SK-N-SH treated with all-trans-retinoic acid at 6 μM for 48 hours (cell line): ENCODE measurements around the gene FCHO1.

Experiments used
- ATAC-seq: fragments of 200-7000 bp; cut with Tn5 transposase; 3 replicates; pipeline ENCODE4 v1.9.1; 2020; ENCODE audit warnings: mild to moderate bottlenecking, moderate library complexity
- ARNTL ChIP-seq: fragments of 450-650 bp; formaldehyde crosslinking; IDR thresholded peaks from 2 replicates; pipeline ENCODE4 v1.5.0; 2020; ENCODE audit warnings: low read depth, mild to moderate bottlenecking, moderate library complexity, borderline replicate concordance
- BACH2 ChIP-seq: fragments of 250-450 bp; sonication (Bioruptor Pico); IDR thresholded peaks from 2 replicates; pipeline ENCODE4 v1.9.0; 2021; ENCODE audit warnings: mild to moderate bottlenecking, borderline replicate concordance
- GLIS3 ChIP-seq: fragments of 250-450 bp; sonication (Bioruptor Pico); IDR thresholded peaks from 2 replicates; pipeline ENCODE4 v1.5.0; 2020; ENCODE audit warnings: mild to moderate bottlenecking, moderate library complexity
- ISL1 ChIP-seq: fragments of 250-450 bp; sonication (Bioruptor Pico); IDR thresholded peaks from 2 replicates; pipeline ENCODE4 v2.1.2; 2022; ENCODE audit warnings: mild to moderate bottlenecking, moderate library complexity
- OSR1 ChIP-seq: fragments of 250-450 bp; sonication (Bioruptor Pico); IDR thresholded peaks from 2 replicates; pipeline ENCODE4 v1.8.0; 2022; ENCODE audit warnings: moderate library complexity, mild to moderate bottlenecking, inconsistent platforms
- PPARA ChIP-seq: fragments of 250-450 bp; sonication (Bioruptor Pico); IDR thresholded peaks from 2 replicates; pipeline ENCODE4 v1.5.0; 2020; ENCODE audit warnings: mild to moderate bottlenecking, borderline replicate concordance
- RARB ChIP-seq: fragments of 250-450 bp; sonication (Bioruptor Pico); IDR thresholded peaks from 2 replicates; pipeline ENCODE4 v1.8.0; 2021; ENCODE audit warnings: mild to moderate bottlenecking, moderate library complexity
- SNAI2 ChIP-seq: fragments of 250-450 bp; sonication (Bioruptor Pico); IDR thresholded peaks from 2 replicates; pipeline ENCODE4 v1.5.0; 2020; ENCODE audit warnings: mild to moderate bottlenecking, moderate library complexity
- TCF4 ChIP-seq: fragments of 250-450 bp; sonication (Bioruptor Pico); IDR thresholded peaks from 2 replicates; pipeline ENCODE4 v1.8.0; 2021; ENCODE audit warnings: mild to moderate bottlenecking, moderate library complexity, borderline replicate concordance
- TOX ChIP-seq: fragments of 250-450 bp; sonication (Bioruptor Pico); IDR thresholded peaks from 2 replicates; pipeline ENCODE4 v1.8.0; 2021; ENCODE audit warnings: mild to moderate bottlenecking, moderate library complexity, borderline replicate concordance
- ZC3H10 ChIP-seq: fragments of 250-450 bp; sonication (Bioruptor Pico); IDR thresholded peaks from 2 replicates; pipeline ENCODE4 v1.5.1; 2021; ENCODE audit warnings: mild to moderate bottlenecking, moderate library complexity
- ZFP3 ChIP-seq: fragments of 250-450 bp; sonication (Bioruptor Pico); IDR thresholded peaks from 2 replicates; pipeline ENCODE4 v1.5.0; 2020; ENCODE audit warnings: mild to moderate bottlenecking, moderate library complexity
- ZFP30 ChIP-seq: fragments of 450-650 bp; formaldehyde crosslinking; IDR thresholded peaks from 2 replicates; pipeline ENCODE4 v1.5.0; 2022; ENCODE audit warnings: mild to moderate bottlenecking, moderate library complexity
- ZNF565 ChIP-seq: fragments of 450-650 bp; formaldehyde crosslinking; conservative IDR thresholded peaks from 2 replicates; pipeline ENCODE4 v1.5.0; 2020; ENCODE audit warnings: low read depth, mild to moderate bottlenecking, moderate library complexity
- ZNF8 ChIP-seq: fragments of 450-650 bp; formaldehyde crosslinking; IDR thresholded peaks from 2 replicates; pipeline ENCODE4 v1.5.0; 2020; ENCODE audit warnings: mild to moderate bottlenecking, moderate library complexity
- TF ChIP-seq, protein P1 (sequence below): fragments of 250-450 bp; sonication (Bioruptor Pico); IDR thresholded peaks from 2 replicates; pipeline ENCODE4 v1.5.1; 2021; ENCODE audit warnings: mild to moderate bottlenecking, moderate library complexity
- TF ChIP-seq, protein P2 (sequence below): fragments of 250-450 bp; sonication (Bioruptor Pico); IDR thresholded peaks from 2 replicates; pipeline ENCODE4 v1.8.0; 2021; ENCODE audit warnings: low read depth, mild to moderate bottlenecking, moderate library complexity, borderline replicate concordance
- TF ChIP-seq, protein P3 (sequence below): fragments of 250-450 bp; sonication (Bioruptor Pico); IDR thresholded peaks from 2 replicates; pipeline ENCODE4 v1.5.1; 2020; ENCODE audit warnings: low read depth, mild to moderate bottlenecking, moderate library complexity
- TF ChIP-seq, protein P4 (sequence below): fragments of 250-450 bp; sonication (Bioruptor Pico); IDR thresholded peaks from 2 replicates; pipeline ENCODE4 v1.5.0; 2020; ENCODE audit warnings: mild to moderate bottlenecking, moderate library complexity
- TF ChIP-seq, protein P5 (sequence below): fragments of 250-450 bp; sonication (Bioruptor Pico); IDR thresholded peaks from 2 replicates; pipeline ENCODE4 v1.8.0; 2020; ENCODE audit warnings: mild to moderate bottlenecking, moderate library complexity, borderline replicate concordance

FCHO1 gene

DNA sequence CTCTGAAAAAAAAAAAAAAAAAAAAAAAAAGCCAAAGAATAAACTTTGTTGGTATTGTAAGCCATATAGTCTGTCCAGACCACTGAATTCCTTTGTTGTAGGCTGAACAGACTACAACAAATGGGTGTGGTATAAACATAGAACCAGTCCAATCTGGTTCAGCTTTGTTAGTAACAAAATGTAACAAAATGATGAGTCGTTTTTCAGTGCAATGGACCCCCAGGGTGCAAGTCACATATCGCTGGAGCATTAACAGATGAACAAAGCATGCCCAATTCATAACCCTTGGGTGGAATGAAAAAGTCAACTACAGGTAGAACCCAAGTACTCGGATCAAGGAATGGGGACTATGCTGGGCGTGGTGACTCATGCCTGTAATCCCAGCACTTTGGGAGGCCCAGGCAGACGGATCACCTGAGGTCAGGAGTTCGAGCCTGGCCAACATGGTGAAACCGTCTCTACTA is 13.6 kb upstream of the FCHO1 start:
- no peak for ATAC-seq
- TF ChIP-seq PPARA (CRISPR knock-in tag), result no peak

DNA sequence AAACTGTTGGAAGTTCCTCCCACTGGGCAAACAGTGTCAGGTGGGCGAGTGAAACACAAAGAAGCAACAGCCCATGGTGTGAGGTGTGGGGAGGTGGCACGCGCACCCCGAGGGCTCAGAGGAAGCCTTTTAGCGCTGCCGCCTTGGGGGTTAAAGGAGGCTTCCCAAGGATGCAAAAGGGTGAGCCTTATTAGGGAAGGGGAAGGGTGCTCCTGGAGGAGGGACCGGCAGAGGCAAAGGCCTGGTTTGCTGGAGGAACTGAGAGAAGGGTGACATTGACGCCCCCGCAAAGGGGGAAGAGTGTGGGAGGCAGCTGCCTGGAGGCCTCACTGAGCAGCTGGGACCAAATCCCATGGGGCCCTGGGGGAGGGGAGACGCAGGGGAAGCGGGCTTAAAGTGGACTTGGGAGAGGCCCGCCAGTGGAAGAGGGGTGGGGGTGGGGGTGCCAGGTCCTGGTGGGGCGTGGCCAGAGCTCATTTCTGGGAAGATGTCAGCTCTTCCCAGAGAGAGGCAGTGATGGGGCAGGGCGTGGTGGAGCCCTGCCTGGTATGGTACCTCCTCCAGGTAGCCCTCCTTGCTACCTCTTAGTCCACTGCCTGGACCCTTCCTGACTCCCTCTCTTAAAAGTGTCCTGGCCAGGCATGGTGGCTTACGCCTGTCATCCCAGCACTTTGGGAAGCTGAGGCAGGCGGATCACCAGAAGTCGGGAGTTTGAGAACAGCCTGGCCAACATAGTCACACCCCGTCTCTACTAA is 12.0 kb upstream of the FCHO1 start:
- ATAC-seq, result no peak
- TF ChIP-seq ARNTL (CRISPR knock-in tag), result no peak
- TF ChIP-seq ZNF565, result no peak
- no peak for TF ChIP-seq SNAI2 (CRISPR knock-in tag)
- no peak for TF ChIP-seq PPARA (CRISPR knock-in tag)
- TF ChIP-seq, protein P1, sequence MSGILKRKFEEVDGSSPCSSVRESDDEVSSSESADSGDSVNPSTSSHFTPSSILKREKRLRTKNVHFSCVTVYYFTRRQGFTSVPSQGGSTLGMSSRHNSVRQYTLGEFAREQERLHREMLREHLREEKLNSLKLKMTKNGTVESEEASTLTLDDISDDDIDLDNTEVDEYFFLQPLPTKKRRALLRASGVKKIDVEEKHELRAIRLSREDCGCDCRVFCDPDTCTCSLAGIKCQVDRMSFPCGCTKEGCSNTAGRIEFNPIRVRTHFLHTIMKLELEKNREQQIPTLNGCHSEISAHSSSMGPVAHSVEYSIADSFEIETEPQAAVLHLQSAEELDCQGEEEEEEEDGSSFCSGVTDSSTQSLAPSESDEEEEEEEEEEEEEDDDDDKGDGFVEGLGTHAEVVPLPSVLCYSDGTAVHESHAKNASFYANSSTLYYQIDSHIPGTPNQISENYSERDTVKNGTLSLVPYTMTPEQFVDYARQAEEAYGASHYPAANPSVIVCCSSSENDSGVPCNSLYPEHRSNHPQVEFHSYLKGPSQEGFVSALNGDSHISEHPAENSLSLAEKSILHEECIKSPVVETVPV, result no peak
- TF ChIP-seq, protein P2, sequence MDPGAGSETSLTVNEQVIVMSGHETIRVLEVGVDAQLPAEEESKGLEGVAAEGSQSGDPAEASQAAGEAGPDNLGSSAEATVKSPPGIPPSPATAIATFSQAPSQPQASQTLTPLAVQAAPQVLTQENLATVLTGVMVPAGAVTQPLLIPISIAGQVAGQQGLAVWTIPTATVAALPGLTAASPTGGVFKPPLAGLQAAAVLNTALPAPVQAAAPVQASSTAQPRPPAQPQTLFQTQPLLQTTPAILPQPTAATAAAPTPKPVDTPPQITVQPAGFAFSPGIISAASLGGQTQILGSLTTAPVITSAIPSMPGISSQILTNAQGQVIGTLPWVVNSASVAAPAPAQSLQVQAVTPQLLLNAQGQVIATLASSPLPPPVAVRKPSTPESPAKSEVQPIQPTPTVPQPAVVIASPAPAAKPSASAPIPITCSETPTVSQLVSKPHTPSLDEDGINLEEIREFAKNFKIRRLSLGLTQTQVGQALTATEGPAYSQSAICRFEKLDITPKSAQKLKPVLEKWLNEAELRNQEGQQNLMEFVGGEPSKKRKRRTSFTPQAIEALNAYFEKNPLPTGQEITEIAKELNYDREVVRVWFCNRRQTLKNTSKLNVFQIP (CRISPR knock-in tag), result no peak
- no peak for TF ChIP-seq ZFP3 (CRISPR knock-in tag)
- no peak for TF ChIP-seq ZFP30 (CRISPR knock-in tag)
- TF ChIP-seq, protein P3, sequence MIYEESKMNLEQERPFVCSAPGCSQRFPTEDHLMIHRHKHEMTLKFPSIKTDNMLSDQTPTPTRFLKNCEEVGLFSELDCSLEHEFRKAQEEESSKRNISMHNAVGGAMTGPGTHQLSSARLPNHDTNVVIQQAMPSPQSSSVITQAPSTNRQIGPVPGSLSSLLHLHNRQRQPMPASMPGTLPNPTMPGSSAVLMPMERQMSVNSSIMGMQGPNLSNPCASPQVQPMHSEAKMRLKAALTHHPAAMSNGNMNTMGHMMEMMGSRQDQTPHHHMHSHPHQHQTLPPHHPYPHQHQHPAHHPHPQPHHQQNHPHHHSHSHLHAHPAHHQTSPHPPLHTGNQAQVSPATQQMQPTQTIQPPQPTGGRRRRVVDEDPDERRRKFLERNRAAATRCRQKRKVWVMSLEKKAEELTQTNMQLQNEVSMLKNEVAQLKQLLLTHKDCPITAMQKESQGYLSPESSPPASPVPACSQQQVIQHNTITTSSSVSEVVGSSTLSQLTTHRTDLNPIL (CRISPR knock-in tag), result no peak
- TF ChIP-seq, protein P4, sequence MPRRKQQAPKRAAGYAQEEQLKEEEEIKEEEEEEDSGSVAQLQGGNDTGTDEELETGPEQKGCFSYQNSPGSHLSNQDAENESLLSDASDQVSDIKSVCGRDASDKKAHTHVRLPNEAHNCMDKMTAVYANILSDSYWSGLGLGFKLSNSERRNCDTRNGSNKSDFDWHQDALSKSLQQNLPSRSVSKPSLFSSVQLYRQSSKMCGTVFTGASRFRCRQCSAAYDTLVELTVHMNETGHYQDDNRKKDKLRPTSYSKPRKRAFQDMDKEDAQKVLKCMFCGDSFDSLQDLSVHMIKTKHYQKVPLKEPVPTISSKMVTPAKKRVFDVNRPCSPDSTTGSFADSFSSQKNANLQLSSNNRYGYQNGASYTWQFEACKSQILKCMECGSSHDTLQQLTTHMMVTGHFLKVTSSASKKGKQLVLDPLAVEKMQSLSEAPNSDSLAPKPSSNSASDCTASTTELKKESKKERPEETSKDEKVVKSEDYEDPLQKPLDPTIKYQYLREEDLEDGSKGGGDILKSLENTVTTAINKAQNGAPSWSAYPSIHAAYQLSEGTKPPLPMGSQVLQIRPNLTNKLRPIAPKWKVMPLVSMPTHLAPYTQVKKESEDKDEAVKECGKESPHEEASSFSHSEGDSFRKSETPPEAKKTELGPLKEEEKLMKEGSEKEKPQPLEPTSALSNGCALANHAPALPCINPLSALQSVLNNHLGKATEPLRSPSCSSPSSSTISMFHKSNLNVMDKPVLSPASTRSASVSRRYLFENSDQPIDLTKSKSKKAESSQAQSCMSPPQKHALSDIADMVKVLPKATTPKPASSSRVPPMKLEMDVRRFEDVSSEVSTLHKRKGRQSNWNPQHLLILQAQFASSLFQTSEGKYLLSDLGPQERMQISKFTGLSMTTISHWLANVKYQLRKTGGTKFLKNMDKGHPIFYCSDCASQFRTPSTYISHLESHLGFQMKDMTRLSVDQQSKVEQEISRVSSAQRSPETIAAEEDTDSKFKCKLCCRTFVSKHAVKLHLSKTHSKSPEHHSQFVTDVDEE (CRISPR knock-in tag), result no peak
- no peak for TF ChIP-seq GLIS3
- TF ChIP-seq RARB (CRISPR knock-in tag), result no peak
- TF ChIP-seq, protein P5, sequence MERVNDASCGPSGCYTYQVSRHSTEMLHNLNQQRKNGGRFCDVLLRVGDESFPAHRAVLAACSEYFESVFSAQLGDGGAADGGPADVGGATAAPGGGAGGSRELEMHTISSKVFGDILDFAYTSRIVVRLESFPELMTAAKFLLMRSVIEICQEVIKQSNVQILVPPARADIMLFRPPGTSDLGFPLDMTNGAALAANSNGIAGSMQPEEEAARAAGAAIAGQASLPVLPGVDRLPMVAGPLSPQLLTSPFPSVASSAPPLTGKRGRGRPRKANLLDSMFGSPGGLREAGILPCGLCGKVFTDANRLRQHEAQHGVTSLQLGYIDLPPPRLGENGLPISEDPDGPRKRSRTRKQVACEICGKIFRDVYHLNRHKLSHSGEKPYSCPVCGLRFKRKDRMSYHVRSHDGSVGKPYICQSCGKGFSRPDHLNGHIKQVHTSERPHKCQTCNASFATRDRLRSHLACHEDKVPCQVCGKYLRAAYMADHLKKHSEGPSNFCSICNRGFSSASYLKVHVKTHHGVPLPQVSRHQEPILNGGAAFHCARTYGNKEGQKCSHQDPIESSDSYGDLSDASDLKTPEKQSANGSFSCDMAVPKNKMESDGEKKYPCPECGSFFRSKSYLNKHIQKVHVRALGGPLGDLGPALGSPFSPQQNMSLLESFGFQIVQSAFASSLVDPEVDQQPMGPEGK (CRISPR knock-in tag), result no peak
- TF ChIP-seq ZC3H10 (CRISPR knock-in tag), result no peak
- TF ChIP-seq TCF4 (CRISPR knock-in tag), result no peak
- TF ChIP-seq BACH2, result no peak
- no peak for TF ChIP-seq ISL1 (CRISPR knock-in tag)
- no peak for TF ChIP-seq OSR1 (CRISPR knock-in tag)

DNA sequence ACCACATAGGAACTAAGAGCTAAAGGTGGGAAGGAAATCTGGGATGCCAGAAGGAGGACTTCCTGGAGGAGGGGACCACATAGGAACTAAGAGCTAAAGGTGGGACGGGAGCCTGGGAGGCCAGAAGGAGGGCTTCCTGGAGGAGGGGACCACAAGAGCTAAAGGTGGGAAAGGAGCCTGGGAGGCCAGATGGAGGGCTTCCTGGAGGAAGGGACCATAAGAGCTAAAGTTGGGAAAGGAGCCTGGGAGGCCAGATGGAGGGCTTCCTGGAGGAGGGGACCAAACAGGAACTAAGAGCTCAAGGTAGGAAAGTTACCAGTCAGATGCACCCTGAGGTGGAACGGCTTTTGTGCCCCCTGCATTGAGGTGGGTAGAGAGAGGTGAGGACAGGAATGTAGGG is 9.8 kb upstream of the FCHO1 start:
- ATAC-seq, result no peak
- TF ChIP-seq, protein P1, result no peak
- TF ChIP-seq, protein P5 (CRISPR knock-in tag), result no peak
- no peak for TF ChIP-seq ZNF8
- no peak for TF ChIP-seq TOX (CRISPR knock-in tag)
- no peak for TF ChIP-seq ISL1 (CRISPR knock-in tag)
- TF ChIP-seq, protein P3 (CRISPR knock-in tag), result no peak
- TF ChIP-seq, protein P2 (CRISPR knock-in tag), result no peak
- TF ChIP-seq OSR1 (CRISPR knock-in tag), result no peak
